IMR-90 (cell line): ENCODE data around the gene ZXDC. TPM values are rescaled to one million over a fixed set of nuclear protein-coding genes. Genes with fewer than 3 reads are reported as not detected.

ENCODE experiments used
- ATAC-seq: fragments of 200-7000 bp; cut with Tn5 transposase; 2 replicates; pipeline ENCODE4 v1.9.1; 2020; ENCODE audit warnings: low read depth, mild to moderate bottlenecking, moderate library complexity
- BruUV-seq: library from RNA; stranded (reverse); fragments of 400-500 nt; replicated peaks from 2 replicates; lab custom pipeline; 2021; lab: Mats Ljungman, UMichigan
- CTCF ChIA-PET: fragments of 300-600 bp; formaldehyde crosslinking; extraction: SDS; loops from one replicate; lab custom pipeline; 2021; ENCODE audit warnings: antibody characterized with exemption; lab: Yijun Ruan, JAX
- POLR2A ChIA-PET: fragments of 300-600 bp; sonication (Branson Sonifier 250); formaldehyde crosslinking; loops from one replicate; lab custom pipeline; 2022; ENCODE audit warnings: antibody characterized with exemption; ENCODE audit not compliant: unreplicated experiment; lab: Charles Lee
- DNase-seq: peaks from one replicate; pipeline ENCODE4 v3.0.0; 2013
- H2AFZ ChIP-seq: replicated peaks from 2 replicates; pipeline ENCODE3; 2013; ENCODE audit warnings: low read length, mild to moderate bottlenecking; ENCODE audit not compliant: poor library complexity
- H2AK5ac ChIP-seq: 2 replicates; pipeline ENCODE4 v1.6.1; 2013; ENCODE audit warnings: low read depth, low read length, inconsistent platforms
- H2AK9ac ChIP-seq: replicated peaks from 2 replicates; pipeline ENCODE3; 2013; ENCODE audit warnings: mild to moderate bottlenecking, low read depth, low read length, moderate library complexity; ENCODE audit not compliant: poor library complexity
- H2BK120ac ChIP-seq: 2 replicates; pipeline ENCODE4 v1.6.1; 2013; ENCODE audit warnings: low read depth, low read length, inconsistent platforms
- H2BK15ac ChIP-seq: 3 replicates; pipeline ENCODE4 v1.6.1; 2013; ENCODE audit warnings: low read depth, low read length, inconsistent platforms
- H2BK20ac ChIP-seq: 2 replicates; pipeline ENCODE4 v1.6.1; 2013; ENCODE audit warnings: low read depth, mild to moderate bottlenecking, inconsistent platforms, low read length, moderate library complexity
- H2BK5ac ChIP-seq: 2 replicates; pipeline ENCODE4 v1.6.1; 2013; ENCODE audit warnings: mild to moderate bottlenecking, low read depth, low read length, inconsistent platforms; ENCODE audit not compliant: poor library complexity, severe bottlenecking
- H3K14ac ChIP-seq: replicated peaks from 2 replicates; pipeline ENCODE4 v1.6.1; 2013; ENCODE audit warnings: low read depth, low read length, inconsistent platforms
- H3K18ac ChIP-seq: 2 replicates; pipeline ENCODE4 v1.6.1; 2013; ENCODE audit warnings: low read depth, low read length, control low read depth
- H3K23ac ChIP-seq: 2 replicates; pipeline ENCODE4 v1.6.1; 2013; ENCODE audit warnings: low read depth, low read length, inconsistent platforms
- H3K27ac ChIP-seq: 2 replicates; pipeline ENCODE4 v1.5.1; 2013; ENCODE audit warnings: mild to moderate bottlenecking, control low read depth, low read length; ENCODE audit not compliant: insufficient read depth
- H3K27me3 ChIP-seq: 2 replicates; pipeline ENCODE4 v1.6.1; 2013; ENCODE audit warnings: low read length; ENCODE audit not compliant: control insufficient read depth, insufficient read depth
- H3K36me3 ChIP-seq: 2 replicates; pipeline ENCODE4 v1.6.1; 2013; ENCODE audit warnings: low read length, mixed read lengths; ENCODE audit not compliant: control insufficient read depth, insufficient read depth
- H3K4ac ChIP-seq: 2 replicates; pipeline ENCODE4 v1.6.1; 2013; ENCODE audit warnings: low read depth, low read length, inconsistent platforms
- H3K4me1 ChIP-seq: 2 replicates; pipeline ENCODE4 v1.6.1; 2013; ENCODE audit warnings: low read length, mixed read lengths; ENCODE audit not compliant: control insufficient read depth, insufficient read depth
- H3K4me2 ChIP-seq: 2 replicates; pipeline ENCODE4 v1.6.1; 2013; ENCODE audit warnings: low read depth, mild to moderate bottlenecking, control low read depth, low read length, moderate library complexity
- H3K4me3 ChIP-seq: 2 replicates; pipeline ENCODE4 v1.5.1; 2013; ENCODE audit warnings: low read depth, mild to moderate bottlenecking, control low read depth, low read length, moderate library complexity; ENCODE audit not compliant: insufficient read depth
- H3K56ac ChIP-seq: 2 replicates; pipeline ENCODE4 v1.6.1; 2013; ENCODE audit warnings: low read length, inconsistent platforms; ENCODE audit not compliant: insufficient read depth; ENCODE audit errors: extremely low read depth
- H3K79me1 ChIP-seq, 2 experiments: 2 replicates each; pipeline ENCODE4 v1.6.1; 2013; ENCODE audit warnings: low read length in 2 of 2, inconsistent platforms in 1 of 2, low read depth in 1 of 2
- H3K9ac ChIP-seq: 2 replicates; pipeline ENCODE4 v1.6.1; 2013; ENCODE audit warnings: low read depth, low read length, control low read depth
- H3K9me1 ChIP-seq: 2 replicates; pipeline ENCODE4 v1.6.1; 2013; ENCODE audit warnings: low read length, inconsistent platforms; ENCODE audit not compliant: insufficient read depth
- H3K9me3 ChIP-seq: 2 replicates; pipeline ENCODE4 v1.6.1; 2013; ENCODE audit warnings: low read length; ENCODE audit not compliant: control insufficient read depth, insufficient read depth
- H4K20me1 ChIP-seq: 2 replicates; pipeline ENCODE4 v1.6.1; 2013; ENCODE audit warnings: low read length, inconsistent platforms; ENCODE audit not compliant: insufficient read depth
- H4K5ac ChIP-seq: 2 replicates; pipeline ENCODE4 v1.6.1; 2013; ENCODE audit warnings: mild to moderate bottlenecking, low read depth, low read length, control low read depth
- H4K8ac ChIP-seq, 2 experiments: 2 replicates each; pipeline ENCODE4 v1.6.1; 2013; ENCODE audit warnings: low read depth in 2 of 2, low read length in 2 of 2, control low read depth in 1 of 2, inconsistent platforms in 1 of 2
- H4K91ac ChIP-seq: 2 replicates; pipeline ENCODE4 v1.6.1; 2013; ENCODE audit warnings: low read depth, low read length, inconsistent platforms; ENCODE audit not compliant: insufficient read depth
- BHLHE40 ChIP-seq: fragments of 150-350 bp; IDR thresholded peaks from 2 replicates; pipeline ENCODE4 v1.6.1; 2016; ENCODE audit warnings: mild to moderate bottlenecking, low read depth, low read length
- CEBPB ChIP-seq: IDR thresholded peaks from 2 replicates; pipeline ENCODE4 v1.6.1; 2012; ENCODE audit warnings: low read depth, low read length, improper control_type of control experiment
- CHD1 ChIP-seq: IDR thresholded peaks from 2 replicates; pipeline ENCODE4 v1.6.1; 2012; ENCODE audit warnings: low read depth, low read length, improper control_type of control experiment
- CTCF ChIP-seq: conservative IDR thresholded peaks from 2 replicates; pipeline ENCODE4 v1.5.1; 2012; ENCODE audit warnings: mild to moderate bottlenecking, low read depth, low read length, improper control_type of control experiment
- ELK1 ChIP-seq: fragments of 150-350 bp; IDR thresholded peaks from 2 replicates; pipeline ENCODE4 v1.6.1; 2016; ENCODE audit warnings: low read depth, mild to moderate bottlenecking, low read length, moderate library complexity, borderline replicate concordance
- FOS ChIP-seq: fragments of 150-350 bp; IDR thresholded peaks from 2 replicates; pipeline ENCODE4 v1.6.1; 2016; ENCODE audit warnings: low read depth, low read length
- MAFK ChIP-seq: IDR thresholded peaks from 2 replicates; pipeline ENCODE4 v1.6.1; 2012; ENCODE audit warnings: low read depth, low read length, improper control_type of control experiment
- MAZ ChIP-seq: IDR thresholded peaks from 2 replicates; pipeline ENCODE4 v1.6.1; 2012; ENCODE audit warnings: low read depth, mild to moderate bottlenecking, low read length, improper control_type of control experiment, moderate library complexity, borderline replicate concordance
- MXI1 ChIP-seq: IDR thresholded peaks from 2 replicates; pipeline ENCODE4 v1.6.1; 2012; ENCODE audit warnings: low read depth, mild to moderate bottlenecking, low read length, moderate library complexity, borderline replicate concordance
- NFE2L2 ChIP-seq: fragments of 150-350 bp; IDR thresholded peaks from 2 replicates; pipeline ENCODE4 v1.6.1; 2016; ENCODE audit warnings: low read depth, mild to moderate bottlenecking, low read length
- POLR2A ChIP-seq: IDR thresholded peaks from 2 replicates; pipeline ENCODE4 v1.6.1; 2012; ENCODE audit warnings: mild to moderate bottlenecking, low read depth, low read length
- RCOR1 ChIP-seq: IDR thresholded peaks from 2 replicates; pipeline ENCODE4 v1.6.1; 2012; ENCODE audit warnings: mild to moderate bottlenecking, low read length, improper control_type of control experiment; ENCODE audit not compliant: insufficient replicate concordance
- RFX5 ChIP-seq: IDR thresholded peaks from 2 replicates; pipeline ENCODE4 v1.8.0; 2012; ENCODE audit warnings: low read depth, mild to moderate bottlenecking, low read length, moderate library complexity
- SMC3 ChIP-seq: fragments of 150-350 bp; IDR thresholded peaks from 2 replicates; pipeline ENCODE4 v1.6.1; 2016; ENCODE audit warnings: low read depth, mild to moderate bottlenecking, antibody characterized with exemption, low read length, moderate library complexity
- WGBS, 2 experiments: methylation state at CpG; one replicate each; pipeline versions ENCODE4 v1.1.5 to v1.1.7; 2013; ENCODE audit warnings: missing lambda C conversion rate in 2 of 2; ENCODE audit not compliant: insufficient read length in 1 of 2; ENCODE audit errors: extremely low coverage in 2 of 2; 5-methylcytosine and 5-hydroxymethylcytosine counted together
- dilution Hi-C: fragments of 300-500 bp; cut with HindIII; formaldehyde crosslinking; loops from one replicate; pipeline ENCODE4 v1.14.3; 2018; ENCODE audit warnings: low sequenced_read_pairs; ENCODE audit not compliant: unreplicated experiment
- in situ Hi-C: fragments of 300-500 bp; cut with MboI; formaldehyde crosslinking; loops from 3 replicates; pipeline ENCODE4 v1.14.3; 2019; ENCODE audit warnings: low sequenced_read_pairs, inconsistent platforms, mixed read lengths
- intact Hi-C: fragments of 100-400 bp; cut with micrococcal nuclease; formaldehyde crosslinking; loops from 2 replicates; pipeline ENCODE4 v1.10.0; 2022
- polyA plus RNA-seq, 3 experiments: library from polyadenylated mRNA; depleted of rRNA; stranded (reverse); fragments of >200 nt; gene quantifications; 2 replicates each; pipeline ENCODE4 v1.2.3, GENCODE V29; 2012; ENCODE audit warnings: low replicate concordance in 1 of 3
- total RNA-seq: library from RNA; depleted of rRNA; stranded (reverse); fragments of >200 nt; gene quantifications from 2 replicates; pipeline ENCODE4 v1.2.3, GENCODE V29; 2012
- TF ChIP-seq, protein P1 (sequence below): fragments of 150-350 bp; IDR thresholded peaks from 2 replicates; pipeline ENCODE4 v1.6.1; 2017; ENCODE audit warnings: mild to moderate bottlenecking, antibody characterized with exemption, low read length, low read depth

Gene ZXDC
- total and polyA plus RNA-seq, 2 of the 4 experiments (the other 2 are of a cell fraction): 11.5 to 14.3 TPM

- in situ Hi-C loops (loop anchor here (10.0 to 25.0 kb wide), 2 partner anchors 150 to 432 kb away; partner anchors contain the start of gene ROPN1B), intact Hi-C loops (no loop called here), dilution Hi-C loops (no loop called here)
- Histone ChIP-seq H3K4me2 (no peak within 1 kb of the TSS; the same call in 1 of the 2 replicates), H3K27ac (no peak within 1 kb of the TSS), H2AFZ (peak within 1 kb of the TSS; percentile 68), H2BK5ac (no peak within 1 kb of the TSS), H2BK120ac (no peak within 1 kb of the TSS), H3K18ac (no peak within 1 kb of the TSS), H4K20me1 (no peaks in the 10 kb centered on the region), H4K8ac (no peak within 1 kb of the TSS), H3K4me1 (no peaks in the 10 kb centered on the region), H3K27me3 (peaks cover 49% of the 10 kb centered on the region), H2AK5ac (no peak within 1 kb of the TSS), H3K36me3 (no peaks in the 10 kb centered on the region), H3K4ac (no peak within 1 kb of the TSS), H2BK15ac (no peak within 1 kb of the TSS), H3K9me1 (no peaks in the 10 kb centered on the region), H3K23ac (no peak within 1 kb of the TSS), H4K91ac (no peak within 1 kb of the TSS), H3K9me3 (no peaks in the 10 kb centered on the region), H2BK20ac (no peak within 1 kb of the TSS), H2AK9ac (peak within 1 kb of the TSS; percentile 19), H4K5ac (no peak within 1 kb of the TSS), H3K56ac (no peak within 1 kb of the TSS), H3K14ac (no peak within 1 kb of the TSS), H3K4me3 (no peak within 1 kb of the TSS), H3K79me1 (no peaks in the 10 kb centered on the region), H3K9ac (no peak within 1 kb of the TSS)
- ChIA-PET POLR2A (no interaction called here), CTCF (no interaction called here)
- 33% methylated on average over 42 of the region's 43 CpGs; no CpG with 5 or more reads in 1 of the 2 experiments for WGBS, 2 experiments
- peak; percentile 15 for DNase-seq
- peak; percentile 81 for ATAC-seq
- TF ChIP-seq RFX5 (no peak), BHLHE40 (no peak), CHD1 (no peak), CTCF (no peak), MXI1 (no peak), CEBPB (no peak), NFE2L2 (no peak), SMC3 (no peak), MAZ (no peak), MAFK (no peak), RCOR1 (no peak), POLR2A (no peak), FOS (no peak), ELK1 (no peak)
- TF ChIP-seq, protein P1, sequence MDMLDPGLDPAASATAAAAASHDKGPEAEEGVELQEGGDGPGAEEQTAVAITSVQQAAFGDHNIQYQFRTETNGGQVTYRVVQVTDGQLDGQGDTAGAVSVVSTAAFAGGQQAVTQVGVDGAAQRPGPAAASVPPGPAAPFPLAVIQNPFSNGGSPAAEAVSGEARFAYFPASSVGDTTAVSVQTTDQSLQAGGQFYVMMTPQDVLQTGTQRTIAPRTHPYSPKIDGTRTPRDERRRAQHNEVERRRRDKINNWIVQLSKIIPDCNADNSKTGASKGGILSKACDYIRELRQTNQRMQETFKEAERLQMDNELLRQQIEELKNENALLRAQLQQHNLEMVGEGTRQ: no peak
- BruUV-seq: no TSS peak
Measured at GRCh38 chr3:126394179-126394976, 81.3 kb downstream of the ZXDC start, which contains the start of gene CFAP100. TSS of gene CFAP100 (plus strand) at chr3:126394909. CDS start at chr3:126396001, 1,092 bp downstream.
